Measurements from ENCODE around the gene GNB2.
"Not testable (repeated sequence)": the region's sequence is repeated elsewhere in the genome, so short reads cannot be mapped to it uniquely, and the experiment has no call there.

GNB2 gene

GRCh38 chr7:100673302-100673941 lies at the start of gene GNB2:
Gene GNB2, plus strand, starts transcription at chr7:100673740. Its CDS starts 2,526 bp downstream, at chr7:100676266.
- DNase-seq = peak; percentile 99

GRCh38 chr7:100623951-100624824 lies 49.4 kb upstream of the GNB2 start:
- no peak for DNase-seq

- no peak for DNase-seq
These were observed 47.5 kb upstream of the GNB2 start for GRCh38 chr7:100626055-100626454.

- peak; percentile 82 for DNase-seq
These were observed 46.9 kb upstream of the GNB2 start for GRCh38 chr7:100626530-100627237.

- DNase-seq = no peak
These were observed 46.3 kb upstream of the GNB2 start for GRCh38 chr7:100627238-100627549.

- DNase-seq = no peak
These were observed 44.3 kb upstream of the GNB2 start for GRCh38 chr7:100629117-100629716.

GRCh38 chr7:100630066-100630465 lies 43.5 kb upstream of the GNB2 start:
- no peak for DNase-seq

- peak; percentile 66 for DNase-seq
These were observed 40.4 kb upstream of the GNB2 start for GRCh38 chr7:100632951-100633717.

GRCh38 chr7:100639995-100640516 lies 33.5 kb upstream of the GNB2 start:
- DNase-seq = no peak

- DNase-seq = no peak
These were observed 32.8 kb upstream of the GNB2 start for GRCh38 chr7:100640517-100641440.

GRCh38 chr7:100641463-100641859 lies 32.1 kb upstream of the GNB2 start, which contains the start of gene TFR2:
Gene TFR2, minus strand, starts transcription at chr7:100641552. Its CDS starts 43 bp downstream, at chr7:100641509.
- no peak for DNase-seq

- DNase-seq = no peak
These were observed 31.5 kb upstream of the GNB2 start for GRCh38 chr7:100641860-100642533.

- peak; percentile 11 for DNase-seq
These were observed 31.0 kb upstream of the GNB2 start for GRCh38 chr7:100642534-100642907.

GRCh38 chr7:100649826-100650565 lies 23.5 kb upstream of the GNB2 start:
- DNase-seq = no peak

- no peak for DNase-seq
These were observed 18.4 kb upstream of the GNB2 start for GRCh38 chr7:100654908-100655831.

GRCh38 chr7:100655908-100656674 lies 17.4 kb upstream of the GNB2 start, which contains the start of gene ACTL6B:
Gene ACTL6B, minus strand, starts transcription at chr7:100656448. Its CDS starts 94 bp downstream, at chr7:100656354.
- DNase-seq = peak; percentile 54

GRCh38 chr7:100662194-100662776 lies 11.3 kb upstream of the GNB2 start:
- DNase-seq = not testable (repeated sequence)

Measured in stimulated activated CD4-positive, alpha-beta T cell treated with anti-CD3 and anti-CD28 coated beads, Interleukin-4, amount 100 ng/mL, for 24 hours (primary cell).